WTC11 (cell line): ENCODE results near the gene BCL7A. TPM values are rescaled to one million over a fixed set of nuclear protein-coding genes. Genes with fewer than 3 reads are reported as not detected.

ENCODE experiments used
- ATAC-seq: fragments of 200-7000 bp; cut with Tn5 transposase; 2 replicates; pipeline ENCODE4 v1.10.0; 2021; ENCODE audit warnings: mild to moderate bottlenecking, moderate library complexity
- CTCF ChIA-PET: fragments of 300-600 bp; sonication (Branson Sonifier 250); formaldehyde crosslinking; loops from one replicate; lab custom pipeline; 2021; ENCODE audit warnings: antibody characterized with exemption; lab: Charles Lee
- POLR2A ChIA-PET: fragments of 350-600 bp; sonication (Branson Sonifier 250); formaldehyde crosslinking; loops from one replicate; lab custom pipeline; 2021; ENCODE audit warnings: antibody characterized with exemption; lab: Charles Lee
- DNase-seq: peaks from one replicate; pipeline ENCODE4 v3.0.0; 2021; ENCODE audit warnings: low spot score
- H3K27ac Mint-ChIP-seq: 2 replicates; pipeline ENCODE4 v1.8.0; 2021; ENCODE audit warnings: mixed read lengths
- H3K27me3 Mint-ChIP-seq: 2 replicates; pipeline ENCODE4 v1.8.0; 2021; ENCODE audit warnings: low read depth, mild to moderate bottlenecking, moderate library complexity, mixed read lengths
- H3K36me3 Mint-ChIP-seq: 2 replicates; pipeline ENCODE4 v1.8.0; 2021; ENCODE audit warnings: mixed read lengths
- H3K4me1 Mint-ChIP-seq: 2 replicates; pipeline ENCODE4 v1.8.0; 2022; ENCODE audit warnings: mixed read lengths
- H3K4me3 Mint-ChIP-seq: 2 replicates; pipeline ENCODE4 v1.8.0; 2021; ENCODE audit warnings: mild to moderate bottlenecking, moderate library complexity, mixed read lengths
- H3K9me3 Mint-ChIP-seq: 2 replicates; pipeline ENCODE4 v1.8.0; 2021; ENCODE audit warnings: mixed read lengths
- CBFB ChIP-seq: sonication (generic); formaldehyde crosslinking; IDR thresholded peaks from 2 replicates; pipeline ENCODE4 v1.8.1; 2022; ENCODE audit warnings: mild to moderate bottlenecking, low read depth, missing genetic modification reagents
- CREM ChIP-seq: sonication (generic); formaldehyde crosslinking; IDR thresholded peaks from 2 replicates; pipeline ENCODE4 v1.8.1; 2022; ENCODE audit warnings: mild to moderate bottlenecking, missing genetic modification reagents, moderate library complexity
- ELF4 ChIP-seq: sonication (generic); formaldehyde crosslinking; IDR thresholded peaks from 2 replicates; pipeline ENCODE4 v1.8.1; 2022; ENCODE audit warnings: low read depth, mild to moderate bottlenecking, moderate library complexity, missing genetic modification reagents
- HMGA2 ChIP-seq: fragments of 250-450 bp; sonication (Bioruptor Pico); IDR thresholded peaks from 2 replicates; pipeline ENCODE4 v1.4.0; 2021; ENCODE audit warnings: mild to moderate bottlenecking, moderate library complexity
- NFATC4 ChIP-seq: fragments of 250-450 bp; sonication (Bioruptor Pico); IDR thresholded peaks from 2 replicates; pipeline ENCODE4 v1.9.0; 2021; ENCODE audit warnings: mild to moderate bottlenecking
- NR3C1 ChIP-seq: sonication (generic); formaldehyde crosslinking; conservative IDR thresholded peaks from 2 replicates; pipeline ENCODE4 v1.8.1; 2023; ENCODE audit warnings: low read depth, mild to moderate bottlenecking, missing genetic modification reagents
- OVOL2 ChIP-seq: fragments of 250-450 bp; sonication (Bioruptor Pico); IDR thresholded peaks from 2 replicates; pipeline ENCODE4 v1.9.0; 2021; ENCODE audit warnings: mild to moderate bottlenecking, borderline replicate concordance
- PRRX2 ChIP-seq: fragments of 250-450 bp; sonication (Bioruptor Pico); IDR thresholded peaks from 2 replicates; pipeline ENCODE4 v1.8.0; 2021; ENCODE audit warnings: mild to moderate bottlenecking
- RELA ChIP-seq: sonication (generic); formaldehyde crosslinking; IDR thresholded peaks from 2 replicates; pipeline ENCODE4 v1.8.1; 2022; ENCODE audit warnings: missing genetic modification reagents, mild to moderate bottlenecking, borderline replicate concordance
- SP1 ChIP-seq: sonication (generic); formaldehyde crosslinking; conservative IDR thresholded peaks from 2 replicates; pipeline ENCODE4 v1.8.1; 2022; ENCODE audit warnings: missing genetic modification reagents
- TEAD1 ChIP-seq: sonication (generic); formaldehyde crosslinking; IDR thresholded peaks from 2 replicates; pipeline ENCODE4 v1.8.0; 2022; ENCODE audit warnings: mild to moderate bottlenecking, missing genetic modification reagents
- TP53 ChIP-seq: sonication (generic); formaldehyde crosslinking; IDR thresholded peaks from 2 replicates; pipeline ENCODE4 v1.8.1; 2023; ENCODE audit warnings: mild to moderate bottlenecking, missing genetic modification reagents
- ZNF416 ChIP-seq: fragments of 250-450 bp; sonication (Bioruptor Pico); IDR thresholded peaks from 2 replicates; pipeline ENCODE4 v1.9.0; 2021; ENCODE audit warnings: mild to moderate bottlenecking, inconsistent platforms
- total RNA-seq: library from RNA; stranded (reverse); gene quantifications from 3 replicates; pipeline ENCODE4 v1.2.3, GENCODE V29; 2021
- TF ChIP-seq, protein P1 (sequence below): fragments of 250-450 bp; sonication (Bioruptor Pico); IDR thresholded peaks from 2 replicates; pipeline ENCODE4 v1.9.0; 2021; ENCODE audit warnings: mild to moderate bottlenecking
- TF ChIP-seq, protein P2 (sequence below): sonication (generic); formaldehyde crosslinking; IDR thresholded peaks from 2 replicates; pipeline ENCODE4 v1.8.0; 2023; ENCODE audit warnings: mild to moderate bottlenecking, missing genetic modification reagents
- TF ChIP-seq, protein P3 (sequence below): sonication (generic); formaldehyde crosslinking; IDR thresholded peaks from 2 replicates; pipeline ENCODE4 v1.8.0; 2022; ENCODE audit warnings: mild to moderate bottlenecking, missing genetic modification reagents
- TF ChIP-seq, protein P4 (sequence below): sonication (generic); formaldehyde crosslinking; IDR thresholded peaks from 2 replicates; pipeline ENCODE4 v1.8.0; 2022; ENCODE audit warnings: missing genetic modification reagents
- TF ChIP-seq, protein P5 (sequence below): sonication (generic); formaldehyde crosslinking; IDR thresholded peaks from 2 replicates; pipeline ENCODE4 v1.8.0; 2022; ENCODE audit warnings: mild to moderate bottlenecking, missing genetic modification reagents
- TF ChIP-seq, protein P6 (sequence below): sonication (generic); formaldehyde crosslinking; IDR thresholded peaks from 2 replicates; pipeline ENCODE4 v1.8.1; 2023; ENCODE audit warnings: mild to moderate bottlenecking, missing genetic modification reagents

The BCL7A gene
- total RNA-seq, 1 experiment from 2014 or later, result 19.7 TPM

DNA sequence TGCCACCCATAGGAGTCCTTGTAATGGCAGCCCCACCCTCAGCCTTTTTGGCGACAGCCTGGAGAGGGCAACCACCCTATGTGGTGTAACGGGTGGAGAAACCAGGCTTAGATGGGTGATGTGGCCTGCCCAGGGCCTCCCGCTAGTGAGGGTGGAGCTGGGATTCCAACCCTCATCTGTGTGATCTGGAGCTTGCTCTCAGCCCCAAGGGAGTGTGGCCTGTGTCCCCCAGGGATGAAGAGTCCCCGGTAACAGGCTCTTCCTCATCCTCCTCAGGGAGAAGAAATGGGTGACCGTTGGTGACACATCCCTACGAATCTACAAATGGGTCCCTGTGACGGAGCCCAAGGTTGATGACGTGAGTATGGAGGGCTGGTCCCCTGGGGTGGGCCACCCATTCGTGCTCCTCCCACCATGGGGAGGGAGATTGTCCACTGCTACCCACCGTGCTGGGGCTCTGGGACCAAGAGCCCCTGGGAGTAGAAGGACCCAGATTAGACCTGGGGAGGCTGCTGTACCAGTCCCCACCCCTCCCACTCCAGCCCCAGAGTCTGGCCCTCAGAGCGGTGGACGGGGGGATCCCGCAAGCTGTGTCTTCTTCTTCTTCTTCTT is 8.8 kb downstream of the BCL7A start:
- H3K36me3 Mint-ChIP-seq, result peaks cover 6% of the 10 kb centered on the region
- TF ChIP-seq SP1 (CRISPR knock-in tag) (no peak), ELF4 (CRISPR knock-in tag) (no peak), PRRX2 (no peak), RELA (CRISPR knock-in tag) (no peak), TP53 (CRISPR knock-in tag) (no peak), ZNF416 (CRISPR knock-in tag) (no peak), NFATC4 (CRISPR knock-in tag) (no peak), OVOL2 (CRISPR knock-in tag) (no peak), TEAD1 (CRISPR knock-in tag) (no peak), CREM (CRISPR knock-in tag) (no peak), CBFB (no peak), HMGA2 (CRISPR knock-in tag) (no peak), NR3C1 (CRISPR knock-in tag) (no peak)
- TF ChIP-seq, protein P1, sequence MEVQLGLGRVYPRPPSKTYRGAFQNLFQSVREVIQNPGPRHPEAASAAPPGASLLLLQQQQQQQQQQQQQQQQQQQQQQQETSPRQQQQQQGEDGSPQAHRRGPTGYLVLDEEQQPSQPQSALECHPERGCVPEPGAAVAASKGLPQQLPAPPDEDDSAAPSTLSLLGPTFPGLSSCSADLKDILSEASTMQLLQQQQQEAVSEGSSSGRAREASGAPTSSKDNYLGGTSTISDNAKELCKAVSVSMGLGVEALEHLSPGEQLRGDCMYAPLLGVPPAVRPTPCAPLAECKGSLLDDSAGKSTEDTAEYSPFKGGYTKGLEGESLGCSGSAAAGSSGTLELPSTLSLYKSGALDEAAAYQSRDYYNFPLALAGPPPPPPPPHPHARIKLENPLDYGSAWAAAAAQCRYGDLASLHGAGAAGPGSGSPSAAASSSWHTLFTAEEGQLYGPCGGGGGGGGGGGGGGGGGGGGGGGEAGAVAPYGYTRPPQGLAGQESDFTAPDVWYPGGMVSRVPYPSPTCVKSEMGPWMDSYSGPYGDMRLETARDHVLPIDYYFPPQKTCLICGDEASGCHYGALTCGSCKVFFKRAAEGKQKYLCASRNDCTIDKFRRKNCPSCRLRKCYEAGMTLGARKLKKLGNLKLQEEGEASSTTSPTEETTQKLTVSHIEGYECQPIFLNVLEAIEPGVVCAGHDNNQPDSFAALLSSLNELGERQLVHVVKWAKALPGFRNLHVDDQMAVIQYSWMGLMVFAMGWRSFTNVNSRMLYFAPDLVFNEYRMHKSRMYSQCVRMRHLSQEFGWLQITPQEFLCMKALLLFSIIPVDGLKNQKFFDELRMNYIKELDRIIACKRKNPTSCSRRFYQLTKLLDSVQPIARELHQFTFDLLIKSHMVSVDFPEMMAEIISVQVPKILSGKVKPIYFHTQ (CRISPR knock-in tag), result no peak
- TF ChIP-seq, protein P2, sequence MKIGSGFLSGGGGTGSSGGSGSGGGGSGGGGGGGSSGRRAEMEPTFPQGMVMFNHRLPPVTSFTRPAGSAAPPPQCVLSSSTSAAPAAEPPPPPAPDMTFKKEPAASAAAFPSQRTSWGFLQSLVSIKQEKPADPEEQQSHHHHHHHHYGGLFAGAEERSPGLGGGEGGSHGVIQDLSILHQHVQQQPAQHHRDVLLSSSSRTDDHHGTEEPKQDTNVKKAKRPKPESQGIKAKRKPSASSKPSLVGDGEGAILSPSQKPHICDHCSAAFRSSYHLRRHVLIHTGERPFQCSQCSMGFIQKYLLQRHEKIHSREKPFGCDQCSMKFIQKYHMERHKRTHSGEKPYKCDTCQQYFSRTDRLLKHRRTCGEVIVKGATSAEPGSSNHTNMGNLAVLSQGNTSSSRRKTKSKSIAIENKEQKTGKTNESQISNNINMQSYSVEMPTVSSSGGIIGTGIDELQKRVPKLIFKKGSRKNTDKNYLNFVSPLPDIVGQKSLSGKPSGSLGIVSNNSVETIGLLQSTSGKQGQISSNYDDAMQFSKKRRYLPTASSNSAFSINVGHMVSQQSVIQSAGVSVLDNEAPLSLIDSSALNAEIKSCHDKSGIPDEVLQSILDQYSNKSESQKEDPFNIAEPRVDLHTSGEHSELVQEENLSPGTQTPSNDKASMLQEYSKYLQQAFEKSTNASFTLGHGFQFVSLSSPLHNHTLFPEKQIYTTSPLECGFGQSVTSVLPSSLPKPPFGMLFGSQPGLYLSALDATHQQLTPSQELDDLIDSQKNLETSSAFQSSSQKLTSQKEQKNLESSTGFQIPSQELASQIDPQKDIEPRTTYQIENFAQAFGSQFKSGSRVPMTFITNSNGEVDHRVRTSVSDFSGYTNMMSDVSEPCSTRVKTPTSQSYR (CRISPR knock-in tag), result no peak
- TF ChIP-seq, protein P3, sequence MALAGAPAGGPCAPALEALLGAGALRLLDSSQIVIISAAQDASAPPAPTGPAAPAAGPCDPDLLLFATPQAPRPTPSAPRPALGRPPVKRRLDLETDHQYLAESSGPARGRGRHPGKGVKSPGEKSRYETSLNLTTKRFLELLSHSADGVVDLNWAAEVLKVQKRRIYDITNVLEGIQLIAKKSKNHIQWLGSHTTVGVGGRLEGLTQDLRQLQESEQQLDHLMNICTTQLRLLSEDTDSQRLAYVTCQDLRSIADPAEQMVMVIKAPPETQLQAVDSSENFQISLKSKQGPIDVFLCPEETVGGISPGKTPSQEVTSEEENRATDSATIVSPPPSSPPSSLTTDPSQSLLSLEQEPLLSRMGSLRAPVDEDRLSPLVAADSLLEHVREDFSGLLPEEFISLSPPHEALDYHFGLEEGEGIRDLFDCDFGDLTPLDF (CRISPR knock-in tag), result no peak
- TF ChIP-seq, protein P4, sequence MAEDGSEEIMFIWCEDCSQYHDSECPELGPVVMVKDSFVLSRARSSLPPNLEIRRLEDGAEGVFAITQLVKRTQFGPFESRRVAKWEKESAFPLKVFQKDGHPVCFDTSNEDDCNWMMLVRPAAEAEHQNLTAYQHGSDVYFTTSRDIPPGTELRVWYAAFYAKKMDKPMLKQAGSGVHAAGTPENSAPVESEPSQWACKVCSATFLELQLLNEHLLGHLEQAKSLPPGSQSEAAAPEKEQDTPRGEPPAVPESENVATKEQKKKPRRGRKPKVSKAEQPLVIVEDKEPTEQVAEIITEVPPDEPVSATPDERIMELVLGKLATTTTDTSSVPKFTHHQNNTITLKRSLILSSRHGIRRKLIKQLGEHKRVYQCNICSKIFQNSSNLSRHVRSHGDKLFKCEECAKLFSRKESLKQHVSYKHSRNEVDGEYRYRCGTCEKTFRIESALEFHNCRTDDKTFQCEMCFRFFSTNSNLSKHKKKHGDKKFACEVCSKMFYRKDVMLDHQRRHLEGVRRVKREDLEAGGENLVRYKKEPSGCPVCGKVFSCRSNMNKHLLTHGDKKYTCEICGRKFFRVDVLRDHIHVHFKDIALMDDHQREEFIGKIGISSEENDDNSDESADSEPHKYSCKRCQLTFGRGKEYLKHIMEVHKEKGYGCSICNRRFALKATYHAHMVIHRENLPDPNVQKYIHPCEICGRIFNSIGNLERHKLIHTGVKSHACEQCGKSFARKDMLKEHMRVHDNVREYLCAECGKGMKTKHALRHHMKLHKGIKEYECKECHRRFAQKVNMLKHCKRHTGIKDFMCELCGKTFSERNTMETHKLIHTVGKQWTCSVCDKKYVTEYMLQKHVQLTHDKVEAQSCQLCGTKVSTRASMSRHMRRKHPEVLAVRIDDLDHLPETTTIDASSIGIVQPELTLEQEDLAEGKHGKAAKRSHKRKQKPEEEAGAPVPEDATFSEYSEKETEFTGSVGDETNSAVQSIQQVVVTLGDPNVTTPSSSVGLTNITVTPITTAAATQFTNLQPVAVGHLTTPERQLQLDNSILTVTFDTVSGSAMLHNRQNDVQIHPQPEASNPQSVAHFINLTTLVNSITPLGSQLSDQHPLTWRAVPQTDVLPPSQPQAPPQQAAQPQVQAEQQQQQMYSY (CRISPR knock-in tag), result no peak
- TF ChIP-seq, protein P5, sequence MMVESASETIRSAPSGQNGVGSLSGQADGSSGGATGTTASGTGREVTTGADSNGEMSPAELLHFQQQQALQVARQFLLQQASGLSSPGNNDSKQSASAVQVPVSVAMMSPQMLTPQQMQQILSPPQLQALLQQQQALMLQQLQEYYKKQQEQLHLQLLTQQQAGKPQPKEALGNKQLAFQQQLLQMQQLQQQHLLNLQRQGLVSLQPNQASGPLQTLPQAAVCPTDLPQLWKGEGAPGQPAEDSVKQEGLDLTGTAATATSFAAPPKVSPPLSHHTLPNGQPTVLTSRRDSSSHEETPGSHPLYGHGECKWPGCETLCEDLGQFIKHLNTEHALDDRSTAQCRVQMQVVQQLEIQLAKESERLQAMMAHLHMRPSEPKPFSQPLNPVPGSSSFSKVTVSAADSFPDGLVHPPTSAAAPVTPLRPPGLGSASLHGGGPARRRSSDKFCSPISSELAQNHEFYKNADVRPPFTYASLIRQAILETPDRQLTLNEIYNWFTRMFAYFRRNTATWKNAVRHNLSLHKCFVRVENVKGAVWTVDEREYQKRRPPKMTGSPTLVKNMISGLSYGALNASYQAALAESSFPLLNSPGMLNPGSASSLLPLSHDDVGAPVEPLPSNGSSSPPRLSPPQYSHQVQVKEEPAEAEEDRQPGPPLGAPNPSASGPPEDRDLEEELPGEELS, result no peak
- TF ChIP-seq, protein P6, sequence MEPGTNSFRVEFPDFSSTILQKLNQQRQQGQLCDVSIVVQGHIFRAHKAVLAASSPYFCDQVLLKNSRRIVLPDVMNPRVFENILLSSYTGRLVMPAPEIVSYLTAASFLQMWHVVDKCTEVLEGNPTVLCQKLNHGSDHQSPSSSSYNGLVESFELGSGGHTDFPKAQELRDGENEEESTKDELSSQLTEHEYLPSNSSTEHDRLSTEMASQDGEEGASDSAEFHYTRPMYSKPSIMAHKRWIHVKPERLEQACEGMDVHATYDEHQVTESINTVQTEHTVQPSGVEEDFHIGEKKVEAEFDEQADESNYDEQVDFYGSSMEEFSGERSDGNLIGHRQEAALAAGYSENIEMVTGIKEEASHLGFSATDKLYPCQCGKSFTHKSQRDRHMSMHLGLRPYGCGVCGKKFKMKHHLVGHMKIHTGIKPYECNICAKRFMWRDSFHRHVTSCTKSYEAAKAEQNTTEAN (CRISPR knock-in tag), result no peak
- TF ChIP-seq, all 79 proteins: peak for 0
- H3K9me3 Mint-ChIP-seq, result no peaks in the 10 kb centered on the region
- H3K27me3 Mint-ChIP-seq, result no peaks in the 10 kb centered on the region
- peaks cover 27% of the 10 kb centered on the region for H3K4me1 Mint-ChIP-seq
- POLR2A ChIA-PET, result no interaction called here
- DNase-seq (no peak), ATAC-seq (no peak)
- H3K4me3 Mint-ChIP-seq, result no peak overlapping the region
- CTCF ChIA-PET, result interaction anchor here (0.5 to 1.1 kb wide), 2 partner anchors 237 to 1395 kb away, joined by 3 read pairs; partner anchors contain the start of gene RHOF
- H3K27ac Mint-ChIP-seq, result no peak overlapping the region
